Stimulated activated naive B cell treated with anti-CD40 and anti-IgM and Interleukin-4, amounts not matched to agents 10 μg/mL and 1 μg/mL and 100 μg/mL, for 72 hours (primary cell): ENCODE measurements around the gene HMHB1.

Source experiments
- ATAC-seq, 2 donors: fragments of 150-1000 bp; cut with Tn5 transposase; replicated peaks; 2 replicates each; pipeline ENCODE4 v1.10.0; 2021; ENCODE audit warnings: moderate library complexity in 1 of 2
- DNase-seq: peaks from one replicate; pipeline ENCODE4 v3.0.0; 2021
- H3K27ac Mint-ChIP-seq: one replicate; pipeline ENCODE4 v1.8.0; 2022; ENCODE audit warnings: mild to moderate bottlenecking, mixed read lengths
- H3K27me3 Mint-ChIP-seq, 2 donors: one replicate each; pipeline ENCODE4 v1.8.0; 2022; ENCODE audit warnings: mixed read lengths in 2 of 2
- H3K36me3 Mint-ChIP-seq, 2 donors: one replicate each; pipeline ENCODE4 v1.8.0; 2022; ENCODE audit warnings: mixed read lengths in 2 of 2, mild to moderate bottlenecking in 1 of 2
- H3K4me1 Mint-ChIP-seq, 2 donors: one replicate each; pipeline ENCODE4 v1.8.0; 2022; ENCODE audit warnings: mixed read lengths in 2 of 2, mild to moderate bottlenecking in 1 of 2
- H3K4me3 Mint-ChIP-seq, 2 donors: one replicate each; pipeline ENCODE4 v1.8.0; 2022; ENCODE audit warnings: mild to moderate bottlenecking in 2 of 2, mixed read lengths in 2 of 2, moderate library complexity in 1 of 2
- H3K9me3 Mint-ChIP-seq, 2 donors: one replicate each; pipeline ENCODE4 v1.8.0; 2022; ENCODE audit warnings: mixed read lengths in 2 of 2, mild to moderate bottlenecking in 1 of 2

HMHB1 gene

DNA sequence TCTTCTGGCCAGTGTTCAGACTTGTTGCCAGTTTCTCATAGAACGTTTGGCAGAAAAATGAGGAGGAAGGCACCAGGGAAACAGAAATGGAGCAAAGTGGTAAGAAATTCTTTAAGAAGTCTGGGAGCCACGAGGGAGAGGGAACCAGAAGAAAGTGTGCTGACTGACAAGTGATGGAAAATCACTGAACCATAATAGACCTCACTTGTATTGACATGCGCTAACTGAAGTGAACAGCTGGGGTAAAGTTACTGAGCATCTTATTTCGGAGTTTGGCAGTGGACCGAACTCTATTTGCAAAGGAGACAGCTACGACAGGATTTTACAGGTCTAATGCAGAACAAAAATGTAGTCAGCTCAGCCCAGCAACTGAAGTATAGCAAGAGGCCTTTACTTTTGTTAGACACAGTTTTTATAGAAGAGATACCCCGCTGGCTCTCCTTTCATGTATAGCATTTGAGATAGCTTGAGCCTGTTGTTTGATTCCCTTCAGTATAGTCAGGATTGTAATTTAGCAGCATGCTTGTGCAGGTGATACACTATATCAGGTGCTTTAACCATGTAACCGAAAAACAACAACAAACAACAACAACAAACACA lies 53.6 kb downstream of the HMHB1 start:
- H3K4me3 Mint-ChIP-seq = no peak overlapping the region
- H3K27ac Mint-ChIP-seq = no peak overlapping the region
- DNase-seq (no peak), ATAC-seq (no peak)
- H3K36me3 Mint-ChIP-seq = no peaks in the 10 kb centered on the region
- H3K27me3 Mint-ChIP-seq = no peaks in the 10 kb centered on the region
- peaks cover 4 to 8% of the 10 kb centered on the region in 2 donors for H3K4me1 Mint-ChIP-seq
- H3K9me3 Mint-ChIP-seq = no peaks in the 10 kb centered on the region
